ENCODE results near the gene SAFB.

- TF ChIP-seq, protein P1, sequence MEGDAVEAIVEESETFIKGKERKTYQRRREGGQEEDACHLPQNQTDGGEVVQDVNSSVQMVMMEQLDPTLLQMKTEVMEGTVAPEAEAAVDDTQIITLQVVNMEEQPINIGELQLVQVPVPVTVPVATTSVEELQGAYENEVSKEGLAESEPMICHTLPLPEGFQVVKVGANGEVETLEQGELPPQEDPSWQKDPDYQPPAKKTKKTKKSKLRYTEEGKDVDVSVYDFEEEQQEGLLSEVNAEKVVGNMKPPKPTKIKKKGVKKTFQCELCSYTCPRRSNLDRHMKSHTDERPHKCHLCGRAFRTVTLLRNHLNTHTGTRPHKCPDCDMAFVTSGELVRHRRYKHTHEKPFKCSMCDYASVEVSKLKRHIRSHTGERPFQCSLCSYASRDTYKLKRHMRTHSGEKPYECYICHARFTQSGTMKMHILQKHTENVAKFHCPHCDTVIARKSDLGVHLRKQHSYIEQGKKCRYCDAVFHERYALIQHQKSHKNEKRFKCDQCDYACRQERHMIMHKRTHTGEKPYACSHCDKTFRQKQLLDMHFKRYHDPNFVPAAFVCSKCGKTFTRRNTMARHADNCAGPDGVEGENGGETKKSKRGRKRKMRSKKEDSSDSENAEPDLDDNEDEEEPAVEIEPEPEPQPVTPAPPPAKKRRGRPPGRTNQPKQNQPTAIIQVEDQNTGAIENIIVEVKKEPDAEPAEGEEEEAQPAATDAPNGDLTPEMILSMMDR (IDR thresholded peaks at IDR 0.05; ENCODE audit: low read depth, low read length), result no peak
- no peak for TF ChIP-seq EZH2phosphoT487 (IDR thresholded peaks at IDR 0.05; ENCODE audit: low read depth)
Measured at GRCh38 chr19:5677580-5677979, 54.7 kb downstream of the SAFB start.
